CD8-positive, alpha-beta memory T cell (primary cell): ENCODE data around the gene LRBA. TPM values are rescaled to one million over a fixed set of nuclear protein-coding genes. Genes with fewer than 3 reads are reported as not detected.

Source experiments
- CTCF ChIA-PET: fragments of 350-600 bp; sonication (Branson Sonifier 250); formaldehyde crosslinking; loops from one replicate; lab custom pipeline; 2021; ENCODE audit warnings: antibody characterized with exemption; lab: Charles Lee
- POLR2A ChIA-PET: fragments of 350-600 bp; sonication (Branson Sonifier 250); formaldehyde crosslinking; loops from one replicate; lab custom pipeline; 2021; ENCODE audit warnings: antibody characterized with exemption; lab: Charles Lee
- DNase-seq, 5 donors: peaks; one replicate each; pipeline versions ENCODE4 v3.0.0 to v3.0.0-alpha.2; 2020 to 2022; ENCODE audit warnings: mixed read lengths in 1 of 5
- H3K27ac ChIP-seq: one replicate; pipeline ENCODE4 v1.7.0; 2013; ENCODE audit warnings: low read depth, mild to moderate bottlenecking, low read length, moderate library complexity
- H3K27me3 ChIP-seq: 2 replicates; pipeline ENCODE4 v1.7.0; 2013; ENCODE audit warnings: low read length, mild to moderate bottlenecking; ENCODE audit not compliant: insufficient read depth, poor library complexity, severe bottlenecking
- H3K36me3 ChIP-seq: 2 replicates; pipeline ENCODE4 v1.7.0; 2013; ENCODE audit warnings: mild to moderate bottlenecking, low read length, moderate library complexity; ENCODE audit not compliant: insufficient read depth
- H3K4me1 ChIP-seq: 2 replicates; pipeline ENCODE4 v1.7.0; 2013; ENCODE audit warnings: mild to moderate bottlenecking, low read length, moderate library complexity; ENCODE audit not compliant: insufficient read depth
- H3K4me3 ChIP-seq: 2 replicates; pipeline ENCODE4 v1.7.0; 2013; ENCODE audit warnings: mild to moderate bottlenecking, low read length
- H3K9me3 ChIP-seq: 2 replicates; pipeline ENCODE4 v1.7.0; 2013; ENCODE audit warnings: mild to moderate bottlenecking, low read length
- H3K27ac Mint-ChIP-seq, 8 donors: one replicate each; pipeline ENCODE4 v1.8.0; 2020 to 2021; ENCODE audit warnings: mixed read lengths in 8 of 8, mild to moderate bottlenecking in 6 of 8, inconsistent platforms in 3 of 8, moderate library complexity in 3 of 8
- H3K27me3 Mint-ChIP-seq, 2 donors: one replicate each; pipeline ENCODE4 v1.8.0; 2020 to 2021; ENCODE audit warnings: mixed read lengths in 2 of 2, mild to moderate bottlenecking in 1 of 2, moderate library complexity in 1 of 2
- H3K36me3 Mint-ChIP-seq, 3 donors: one replicate each; pipeline ENCODE4 v1.8.0; 2020 to 2021; ENCODE audit warnings: mixed read lengths in 3 of 3, inconsistent platforms in 1 of 3, mild to moderate bottlenecking in 1 of 3
- H3K4me1 Mint-ChIP-seq, 3 donors: one replicate each; pipeline ENCODE4 v1.8.0; 2020 to 2021; ENCODE audit warnings: mixed read lengths in 3 of 3, inconsistent platforms in 1 of 3, mild to moderate bottlenecking in 1 of 3
- H3K4me3 Mint-ChIP-seq, 7 donors: one replicate each; pipeline ENCODE4 v1.8.0; 2020 to 2021; ENCODE audit warnings: mixed read lengths in 7 of 7, mild to moderate bottlenecking in 6 of 7, moderate library complexity in 4 of 7, inconsistent platforms in 2 of 7
- H3K9me3 Mint-ChIP-seq, 5 donors: one replicate each; pipeline ENCODE4 v1.8.0; 2020 to 2022; ENCODE audit warnings: mixed read lengths in 5 of 5, mild to moderate bottlenecking in 3 of 5, moderate library complexity in 2 of 5, inconsistent platforms in 1 of 5
- polyA plus RNA-seq: library from polyadenylated mRNA; unstranded; fragments of 300-500 nt; fragmentation: Illumina TruSeq; gene quantifications from one replicate; pipeline ENCODE4 v1.2.3, GENCODE V29; 2021
- total RNA-seq, 2 experiments: library from RNA; stranded (reverse); gene quantifications; one replicate each; pipeline ENCODE4 v1.2.3, GENCODE V29; 2021

The LRBA gene
- total and polyA plus RNA-seq, 3 experiments from 2014 or later: 25.9 to 61.9 (median 56.4) TPM

- H3K27ac Mint-ChIP-seq: no peak overlapping the region
- H3K9me3 Mint-ChIP-seq: no peaks in the 10 kb centered on the region
- H3K27me3 Mint-ChIP-seq: no peaks in the 10 kb centered on the region
- H3K4me1 Mint-ChIP-seq: peaks cover 0 to 2% (median 0%) of the 10 kb centered on the region in 3 donors
- H3K4me1 ChIP-seq: no peaks in the 10 kb centered on the region
- peaks cover 26 to 47% (median 28%) of the 10 kb centered on the region in 3 donors for H3K36me3 Mint-ChIP-seq
- no peak overlapping the region for H3K27ac ChIP-seq
- no peak overlapping the region for H3K4me3 Mint-ChIP-seq
- POLR2A ChIA-PET: no interaction called here
- no peaks in the 10 kb centered on the region for H3K36me3 ChIP-seq
- DNase-seq: no peak
- no peaks in the 10 kb centered on the region for H3K27me3 ChIP-seq
- no peaks in the 10 kb centered on the region for H3K9me3 ChIP-seq
- no peak overlapping the region for H3K4me3 ChIP-seq
- CTCF ChIA-PET: no interaction called here
Measured at GRCh38 chr4:150476776-150477175, 538.3 kb downstream of the LRBA start.

- no peak overlapping the region for H3K4me3 ChIP-seq
- Mint-ChIP-seq H3K27me3 (no peaks in the 10 kb centered on the region), H3K36me3 (peaks cover 23 to 43% (median 27%) of the 10 kb centered on the region in 3 donors), H3K27ac (no peak overlapping the region), H3K9me3 (no peaks in the 10 kb centered on the region), H3K4me1 (peaks cover 0 to 2% (median 0%) of the 10 kb centered on the region in 3 donors), H3K4me3 (no peak overlapping the region)
- H3K9me3 ChIP-seq: no peaks in the 10 kb centered on the region
- no peaks in the 10 kb centered on the region for H3K4me1 ChIP-seq
- H3K27me3 ChIP-seq: no peaks in the 10 kb centered on the region
- H3K36me3 ChIP-seq: no peaks in the 10 kb centered on the region
- ChIA-PET CTCF (no interaction called here), POLR2A (no interaction called here)
- no peak for DNase-seq
- no peak overlapping the region for H3K27ac ChIP-seq
Measured at GRCh38 chr4:150475763-150476162, 539.3 kb downstream of the LRBA start.

- ChIA-PET POLR2A (no interaction called here), CTCF (no interaction called here)
- Histone ChIP-seq H3K4me1 (no peaks in the 10 kb centered on the region), H3K27ac (no peak overlapping the region), H3K9me3 (no peaks in the 10 kb centered on the region), H3K4me3 (no peak overlapping the region), H3K36me3 (no peaks in the 10 kb centered on the region), H3K27me3 (no peaks in the 10 kb centered on the region)
- Mint-ChIP-seq H3K27me3 (no peaks in the 10 kb centered on the region), H3K9me3 (no peaks in the 10 kb centered on the region), H3K4me3 (no peak overlapping the region), H3K27ac (no peak overlapping the region), H3K4me1 (no peaks in the 10 kb centered on the region), H3K36me3 (peaks cover 22 to 43% (median 27%) of the 10 kb centered on the region in 3 donors)
- no peak for DNase-seq
Measured at GRCh38 chr4:150464523-150464922, 550.6 kb downstream of the LRBA start.

- no peaks in the 10 kb centered on the region for H3K4me1 ChIP-seq
- POLR2A ChIA-PET: no interaction called here
- CTCF ChIA-PET: no interaction called here
- no peak overlapping the region for H3K4me3 ChIP-seq
- Mint-ChIP-seq H3K27ac (no peak overlapping the region), H3K27me3 (no peaks in the 10 kb centered on the region), H3K4me1 (no peaks in the 10 kb centered on the region), H3K9me3 (no peaks in the 10 kb centered on the region), H3K4me3 (no peak overlapping the region), H3K36me3 (peaks cover 29 to 43% (median 29%) of the 10 kb centered on the region in 3 donors)
- no peak for DNase-seq
- no peaks in the 10 kb centered on the region for H3K36me3 ChIP-seq
- H3K9me3 ChIP-seq: no peaks in the 10 kb centered on the region
- no peak overlapping the region for H3K27ac ChIP-seq
- no peaks in the 10 kb centered on the region for H3K27me3 ChIP-seq
Measured at GRCh38 chr4:150462743-150463142, 552.3 kb downstream of the LRBA start.

- DNase-seq: no peak
- Histone ChIP-seq H3K27ac (no peak overlapping the region), H3K4me3 (no peak overlapping the region), H3K27me3 (no peaks in the 10 kb centered on the region), H3K4me1 (no peaks in the 10 kb centered on the region), H3K36me3 (no peaks in the 10 kb centered on the region), H3K9me3 (no peaks in the 10 kb centered on the region)
- CTCF ChIA-PET: no interaction called here
- no peaks in the 10 kb centered on the region for H3K4me1 Mint-ChIP-seq
- H3K27ac Mint-ChIP-seq: no peak overlapping the region
- no peak overlapping the region for H3K4me3 Mint-ChIP-seq
- POLR2A ChIA-PET: no interaction called here
- no peaks in the 10 kb centered on the region for H3K27me3 Mint-ChIP-seq
- H3K9me3 Mint-ChIP-seq: no peaks in the 10 kb centered on the region
- peaks cover 26 to 43% (median 28%) of the 10 kb centered on the region in 3 donors for H3K36me3 Mint-ChIP-seq
Measured at GRCh38 chr4:150461957-150462356, 553.1 kb downstream of the LRBA start.

- Histone ChIP-seq H3K36me3 (no peaks in the 10 kb centered on the region), H3K9me3 (no peaks in the 10 kb centered on the region), H3K27me3 (no peaks in the 10 kb centered on the region), H3K27ac (no peak overlapping the region), H3K4me1 (no peaks in the 10 kb centered on the region), H3K4me3 (no peak overlapping the region)
- ChIA-PET POLR2A (no interaction called here), CTCF (no interaction called here)
- Mint-ChIP-seq H3K36me3 (peaks cover 19 to 35% (median 23%) of the 10 kb centered on the region in 3 donors), H3K27me3 (no peaks in the 10 kb centered on the region), H3K4me1 (peaks cover 0 to 2% (median 0%) of the 10 kb centered on the region in 3 donors), H3K27ac (no peak overlapping the region), H3K9me3 (peaks cover 0 to 11% (median 6%) of the 10 kb centered on the region in 5 donors), H3K4me3 (no peak overlapping the region)
- no peak for DNase-seq
Measured at GRCh38 chr4:150457802-150458201, 557.3 kb downstream of the LRBA start.

- H3K4me1 ChIP-seq: no peaks in the 10 kb centered on the region
- H3K4me1 Mint-ChIP-seq: peaks cover 0 to 2% (median 0%) of the 10 kb centered on the region in 3 donors
- H3K9me3 Mint-ChIP-seq: peaks cover 0 to 11% (median 6%) of the 10 kb centered on the region in 5 donors
- H3K27me3 ChIP-seq: no peaks in the 10 kb centered on the region
- no peaks in the 10 kb centered on the region for H3K36me3 ChIP-seq
- POLR2A ChIA-PET: no interaction called here
- CTCF ChIA-PET: no interaction called here
- H3K36me3 Mint-ChIP-seq: peaks cover 16 to 38% (median 20%) of the 10 kb centered on the region in 3 donors
- no peaks in the 10 kb centered on the region for H3K9me3 ChIP-seq
- H3K27ac ChIP-seq: no peak overlapping the region
- H3K27ac Mint-ChIP-seq: no peak overlapping the region
- no peak overlapping the region for H3K4me3 ChIP-seq
- no peaks in the 10 kb centered on the region for H3K27me3 Mint-ChIP-seq
- no peak for DNase-seq
- no peak overlapping the region for H3K4me3 Mint-ChIP-seq
Measured at GRCh38 chr4:150451883-150452282, 563.2 kb downstream of the LRBA start.

GRCh38 chr4:150447356-150447755, 567.7 kb downstream of the LRBA start:
- POLR2A ChIA-PET: no interaction called here
- no peaks in the 10 kb centered on the region for H3K4me1 ChIP-seq
- no peak for DNase-seq
- no peak overlapping the region for H3K27ac ChIP-seq
- Mint-ChIP-seq H3K9me3 (no peaks in the 10 kb centered on the region), H3K27me3 (no peaks in the 10 kb centered on the region), H3K36me3 (peaks cover 11 to 43% (median 11%) of the 10 kb centered on the region in 3 donors), H3K27ac (no peak overlapping the region), H3K4me1 (peaks cover 0 to 2% (median 0%) of the 10 kb centered on the region in 3 donors), H3K4me3 (no peak overlapping the region)
- no peaks in the 10 kb centered on the region for H3K27me3 ChIP-seq
- CTCF ChIA-PET: no interaction called here
- H3K36me3 ChIP-seq: no peaks in the 10 kb centered on the region
- H3K4me3 ChIP-seq: no peak overlapping the region
- no peaks in the 10 kb centered on the region for H3K9me3 ChIP-seq
